Measurements from ENCODE around the gene AGFG1. TPM values are rescaled to one million over a fixed set of nuclear protein-coding genes. Genes with fewer than 3 reads are reported as not detected.

AGFG1 gene
- total RNA-seq, 1 experiment from 2014 or later = 109 TPM

GRCh38 chr2:227503433-227504406 lies 31.8 kb downstream of the AGFG1 start:
- Histone ChIP-seq H3K18ac (ENCODE audit: insufficient read length, low read depth, low read length) (no peak overlapping the region), H2BK120ac (ENCODE audit: low read depth, low read length, poor library complexity, severe bottlenecking) (no peak overlapping the region), H4K8ac (replicated peaks; ENCODE audit: insufficient read length, low read depth, low read length) (no peak overlapping the region), H3K79me2 (ENCODE audit: insufficient read depth, low read length) (peaks cover 25% of the 10 kb centered on the region; the same call in 1 of the 2 replicates), H3K9ac (ENCODE audit: extremely low read depth, insufficient read length, low read length) (no peak overlapping the region), H4K5ac (ENCODE audit: insufficient read length, low read depth, low read length) (no peak overlapping the region), H3T11ph (ENCODE audit: low read length) (no peak overlapping the region), H3K23ac (ENCODE audit: insufficient read length, low read depth, low read length) (no peak overlapping the region), H4K91ac (ENCODE audit: insufficient read length, low read depth, low read length) (no peak overlapping the region), H3K4me1 (ENCODE audit: insufficient read depth, low read length) (peaks cover 2% of the 10 kb centered on the region), H2AFZ (ENCODE audit: low read length) (no peak overlapping the region), H3K56ac (ENCODE audit: insufficient read length, low read depth, low read length) (no peak overlapping the region), H2AK5ac (ENCODE audit: insufficient read length, low read length) (no peak overlapping the region), H3K27me3 (ENCODE audit: insufficient read depth, low read length) (no peaks in the 10 kb centered on the region), H2BK12ac (ENCODE audit: insufficient read length, low read depth, low read length) (no peak overlapping the region), H4K20me1 (ENCODE audit: control insufficient read depth, insufficient read depth, insufficient read length) (no peaks in the 10 kb centered on the region), H3K23me2 (ENCODE audit: insufficient read length, low read depth, low read length, poor library complexity, severe bottlenecking) (no peaks in the 10 kb centered on the region), H3K27ac (ENCODE audit: insufficient read length, low read depth, low read length) (no peak overlapping the region), H3K79me1 (ENCODE audit: insufficient read depth, low read depth, low read length, poor library complexity, severe bottlenecking) (peaks cover 8% of the 10 kb centered on the region), H3K4me2 (ENCODE audit: insufficient read depth, insufficient read length, low read length) (no peak overlapping the region), H2BK15ac (ENCODE audit: low read depth, low read length) (no peak overlapping the region), H2BK20ac (ENCODE audit: low read depth, low read length, poor library complexity, severe bottlenecking) (no peak overlapping the region), H2BK5ac (ENCODE audit: insufficient read length, low read length) (no peak overlapping the region), H3K14ac (ENCODE audit: insufficient read depth, low read length) (no peak overlapping the region), H3K4ac (ENCODE audit: low read depth, low read length) (no peak overlapping the region), H3K9me3 (ENCODE audit: control insufficient read depth, low read depth, low read length) (no peaks in the 10 kb centered on the region)
- DNase-seq = no peak
- WGBS (ENCODE audit: extremely low coverage, insufficient read length, low lambda C conversion rate) = no CpG with 5 or more reads among the region's 5 CpGs
- peak overlapping the region in 2 of 3 experiments; percentile 7 to 14; a peak in 3 of 7 replicates for H3K27ac Mint-ChIP-seq
- H3K36me3 Mint-ChIP-seq (ENCODE audit: insufficient read depth in 1 of 3, low read depth in 3 of 3) = peaks cover 5 to 15% (median 13%) of the 10 kb centered on the region in 3 experiments; a peak in 6 of 7 replicates
- no peaks in the 10 kb centered on the region for H3K9me3 Mint-ChIP-seq
- H3K4me1 Mint-ChIP-seq = peaks cover 30 to 31% of the 10 kb centered on the region in 2 experiments
- TF ChIP-seq CTCF (conservative IDR thresholded peaks at IDR 0.05) = no peak
- H3K4me3 Mint-ChIP-seq = no peak overlapping the region
- H3K27me3 Mint-ChIP-seq (ENCODE audit: low read depth) = no peaks in the 10 kb centered on the region

All from H9 (cell line).